GM12878 (cell line): ENCODE measurements around the gene ROR2.

Source experiments
- CBFB ChIP-seq: IDR thresholded peaks from 2 replicates; pipeline ENCODE4 v1.6.1; 2016; ENCODE audit warnings: antibody characterized with exemption, low read depth
- CTCF ChIP-seq, 3 experiments: IDR thresholded peaks in 2 of 3; conservative IDR thresholded peaks in 1 of 3; 2 replicates each; pipeline ENCODE4 v1.5.1; 2011; ENCODE audit warnings: low read depth in 3 of 3, low read length in 3 of 3, mild to moderate bottlenecking in 3 of 3, control low read depth in 2 of 3, moderate library complexity in 2 of 3, inconsistent platforms in 1 of 3, mixed read lengths in 1 of 3; ENCODE audit not compliant: control insufficient read depth in 2 of 3, insufficient read depth in 1 of 3; ENCODE audit errors: extremely low read depth in 1 of 3
- CUX1 ChIP-seq: IDR thresholded peaks from 2 replicates; pipeline ENCODE4 v1.6.1; 2012; ENCODE audit warnings: improper control_type of control experiment, low read depth, low read length; ENCODE audit not compliant: insufficient replicate concordance
- EZH2 ChIP-seq: IDR thresholded peaks from 2 replicates; pipeline ENCODE4 v1.6.1; 2012; ENCODE audit warnings: low read depth, mild to moderate bottlenecking, control low read depth, inconsistent platforms, low read length, borderline replicate concordance; ENCODE audit not compliant: control insufficient read depth
- HCFC1 ChIP-seq: fragments of 150-350 bp; IDR thresholded peaks from 2 replicates; pipeline ENCODE4 v1.6.1; 2014; ENCODE audit warnings: low read length
- JUND ChIP-seq: IDR thresholded peaks from 2 replicates; pipeline ENCODE4 v1.6.1; 2012; ENCODE audit warnings: low read depth, mild to moderate bottlenecking, low read length, improper control_type of control experiment, moderate library complexity
- NR2C2 ChIP-seq: IDR thresholded peaks from 2 replicates; pipeline ENCODE4 v1.6.1; 2011; ENCODE audit warnings: borderline replicate concordance, low read depth; ENCODE audit not compliant: control insufficient read depth, insufficient read length
- SKIL ChIP-seq: fragments of 450-650 bp; IDR thresholded peaks from 2 replicates; pipeline ENCODE4 v1.6.1; 2017; ENCODE audit warnings: mild to moderate bottlenecking, low read depth, inconsistent platforms; ENCODE audit not compliant: poor library complexity, severe bottlenecking
- TAF1 ChIP-seq: IDR thresholded peaks from 2 replicates; pipeline ENCODE4 v1.6.1; 2011; ENCODE audit warnings: mild to moderate bottlenecking, low read depth, low read length, borderline replicate concordance
- ZBTB33 ChIP-seq: fragments of 450-650 bp; IDR thresholded peaks from 2 replicates; pipeline ENCODE4 v1.6.1; 2017; ENCODE audit warnings: mild to moderate bottlenecking

GRCh38 chr9:91814201-91814600, 135.8 kb downstream of the ROR2 start:
- TF ChIP-seq EZH2 = no peak
- TF ChIP-seq TAF1 = no peak
- no peak for TF ChIP-seq SKIL
- no peak for TF ChIP-seq CUX1
- no peak for TF ChIP-seq HCFC1
- no peak for TF ChIP-seq ZBTB33
- no peak for TF ChIP-seq NR2C2
- no peak for TF ChIP-seq CTCF (IDR thresholded peaks at IDR 0.05 in 2 of 3, conservative IDR thresholded peaks at IDR 0.05 in 1 of 3; ENCODE audit: control insufficient read depth in 2 of 3, extremely low read depth in 1 of 3, insufficient read depth in 1 of 3, low read depth in 3 of 3, low read length in 3 of 3)
- TF ChIP-seq CBFB = no peak
- TF ChIP-seq JUND = no peak
